Mucosa of gallbladder (tissue), 1 donor: Measurements from ENCODE around the gene IL1B. TPM values are rescaled to one million over a fixed set of nuclear protein-coding genes. Genes with fewer than 3 reads are reported as not detected.

Experiments used
- DNase-seq: peaks from one replicate; pipeline ENCODE4 v3.0.0-alpha.2; 2020; ENCODE audit warnings: low spot score
- total RNA-seq: library from RNA; stranded (reverse); gene quantifications from one replicate; pipeline ENCODE4 v1.2.1, GENCODE V29; 2021
- donor health status: DM: no; HTN: no; CAD: no.

IL1B gene
- total RNA-seq, 1 donor from 2014 or later, result 33.2 TPM

GRCh38 chr2:112783187-112783714 lies 53.3 kb downstream of the IL1B start:
- DNase-seq, result no peak

GRCh38 chr2:112782234-112782799 lies 54.3 kb downstream of the IL1B start:
- DNase-seq, result no peak

Other genes with a start within 250 kb of the IL1B start
- gene SLC20A1, start 190.8 kb downstream of the IL1B start, total RNA-seq, result 30.8 TPM
- gene NT5DC4, start 115.8 kb downstream of the IL1B start, total RNA-seq, result 0.12 TPM
- gene CKAP2L, start 72.2 kb downstream of the IL1B start, total RNA-seq, result 1.5 TPM
- gene IL1A, start 52.3 kb downstream of the IL1B start, total RNA-seq, result 0.66 TPM
- gene IL37, start 74.4 kb upstream of the IL1B start, total RNA-seq, result 0.29 TPM
- not detected for gene IL36G, start 141.2 kb upstream of the IL1B start, total RNA-seq
- not detected for gene IL36A, start 168.7 kb upstream of the IL1B start, total RNA-seq
- not detected for gene IL36B, start 216.1 kb upstream of the IL1B start, total RNA-seq
- gene IL36RN, start 222.4 kb upstream of the IL1B start, total RNA-seq, result not detected
- not detected for gene IL1F10, start 231.2 kb upstream of the IL1B start, total RNA-seq